ENCODE results near the gene CLEC5A.

DNA sequence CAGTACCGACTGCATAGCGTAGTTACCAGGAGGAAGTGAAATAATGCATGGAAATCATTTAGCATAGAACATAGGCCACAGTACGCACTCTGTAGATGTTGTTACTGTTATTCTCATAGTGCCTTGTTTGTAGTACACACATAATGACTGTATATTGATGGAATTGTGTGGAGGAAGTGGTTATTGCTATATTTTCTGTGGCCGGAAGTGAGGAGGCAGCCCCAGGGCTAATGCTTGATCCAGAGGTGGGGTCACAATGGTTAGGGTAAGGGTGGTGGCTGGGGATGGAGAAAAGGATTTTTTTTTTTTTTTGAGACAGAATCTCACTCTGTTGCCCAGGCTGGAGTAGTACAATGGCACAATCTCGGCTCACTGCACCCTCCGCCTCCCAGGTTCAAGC lies 44.4 kb upstream of the CLEC5A start:
- TF ChIP-seq POLR2AphosphoS5 (IDR thresholded peaks at IDR 0.05; ENCODE audit: low read depth, low read length) (no peak), TAF1 (IDR thresholded peaks at IDR 0.05; ENCODE audit: borderline replicate concordance, low read depth, low read length) (no peak)
